WTC11 (cell line): ENCODE results near the gene MT1B.

ENCODE experiments used
- ATF1 ChIP-seq: sonication (generic); formaldehyde crosslinking; IDR thresholded peaks from 2 replicates; pipeline ENCODE4 v1.8.1; 2023; ENCODE audit warnings: mild to moderate bottlenecking, moderate library complexity, missing genetic modification reagents
- ELF4 ChIP-seq: sonication (generic); formaldehyde crosslinking; IDR thresholded peaks from 2 replicates; pipeline ENCODE4 v1.8.1; 2022; ENCODE audit warnings: low read depth, mild to moderate bottlenecking, moderate library complexity, missing genetic modification reagents
- ZNF232 ChIP-seq: sonication (generic); formaldehyde crosslinking; IDR thresholded peaks from 2 replicates; pipeline ENCODE4 v1.8.0; 2022; ENCODE audit warnings: mild to moderate bottlenecking, missing genetic modification reagents
- TF ChIP-seq, protein P1 (sequence below): fragments of 200-600 bp; IDR thresholded peaks from 2 replicates; pipeline ENCODE4 v1.8.0; 2022; ENCODE audit warnings: antibody characterized with exemption
- TF ChIP-seq, protein P2 (sequence below): fragments of 250-450 bp; sonication (Bioruptor Pico); IDR thresholded peaks from 2 replicates; pipeline ENCODE4 v1.9.0; 2021; ENCODE audit warnings: mild to moderate bottlenecking
- TF ChIP-seq, protein P3 (sequence below): sonication (generic); formaldehyde crosslinking; IDR thresholded peaks from 2 replicates; pipeline ENCODE4 v1.8.1; 2022; ENCODE audit warnings: low read depth, missing genetic modification reagents, borderline replicate concordance
- TF ChIP-seq, protein P4 (sequence below): sonication (generic); formaldehyde crosslinking; IDR thresholded peaks from 2 replicates; pipeline ENCODE4 v1.8.1; 2023; ENCODE audit warnings: mild to moderate bottlenecking, missing genetic modification reagents, moderate library complexity

DNA sequence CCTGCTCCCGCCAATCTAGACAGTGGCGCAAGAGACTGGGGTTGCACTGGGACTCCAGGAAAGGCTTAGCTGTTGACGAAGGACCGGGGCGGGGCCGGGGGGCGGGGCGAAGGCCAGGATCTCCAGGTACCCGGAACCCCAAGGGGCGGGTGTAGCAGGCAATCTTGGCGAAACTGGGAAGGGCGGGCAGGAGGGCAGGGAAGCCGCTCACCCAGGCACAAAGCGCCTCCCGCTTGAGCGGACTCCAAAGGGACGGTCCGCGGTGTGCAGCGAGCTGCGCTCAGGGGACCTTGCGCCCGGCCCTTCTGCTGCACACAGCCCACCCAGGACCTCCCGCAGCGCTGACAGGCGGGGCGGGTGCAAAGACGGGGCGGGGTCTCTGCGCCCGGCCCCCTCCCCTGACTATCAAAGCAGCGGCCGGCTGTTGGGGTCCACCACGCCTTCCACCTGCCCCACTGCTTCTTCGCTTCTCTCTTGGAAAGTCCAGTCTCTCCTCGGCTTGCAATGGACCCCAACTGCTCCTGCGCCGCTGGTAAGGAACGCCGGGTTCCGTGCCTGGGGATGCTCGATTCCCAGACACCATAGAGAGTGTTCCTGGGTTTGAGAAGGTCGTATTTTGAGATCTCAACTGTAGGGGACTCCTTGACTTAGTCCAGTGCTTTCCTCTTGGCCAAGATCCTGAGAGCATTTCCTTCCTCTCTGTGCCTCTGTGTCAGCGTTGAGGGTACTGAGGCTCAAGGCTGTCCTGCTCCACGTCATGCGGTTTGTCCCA is 6.1 kb downstream of the MT1B start, which contains the start of gene MT1F:
- TF ChIP-seq, protein P1, sequence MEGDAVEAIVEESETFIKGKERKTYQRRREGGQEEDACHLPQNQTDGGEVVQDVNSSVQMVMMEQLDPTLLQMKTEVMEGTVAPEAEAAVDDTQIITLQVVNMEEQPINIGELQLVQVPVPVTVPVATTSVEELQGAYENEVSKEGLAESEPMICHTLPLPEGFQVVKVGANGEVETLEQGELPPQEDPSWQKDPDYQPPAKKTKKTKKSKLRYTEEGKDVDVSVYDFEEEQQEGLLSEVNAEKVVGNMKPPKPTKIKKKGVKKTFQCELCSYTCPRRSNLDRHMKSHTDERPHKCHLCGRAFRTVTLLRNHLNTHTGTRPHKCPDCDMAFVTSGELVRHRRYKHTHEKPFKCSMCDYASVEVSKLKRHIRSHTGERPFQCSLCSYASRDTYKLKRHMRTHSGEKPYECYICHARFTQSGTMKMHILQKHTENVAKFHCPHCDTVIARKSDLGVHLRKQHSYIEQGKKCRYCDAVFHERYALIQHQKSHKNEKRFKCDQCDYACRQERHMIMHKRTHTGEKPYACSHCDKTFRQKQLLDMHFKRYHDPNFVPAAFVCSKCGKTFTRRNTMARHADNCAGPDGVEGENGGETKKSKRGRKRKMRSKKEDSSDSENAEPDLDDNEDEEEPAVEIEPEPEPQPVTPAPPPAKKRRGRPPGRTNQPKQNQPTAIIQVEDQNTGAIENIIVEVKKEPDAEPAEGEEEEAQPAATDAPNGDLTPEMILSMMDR, result no peak
- TF ChIP-seq, protein P2, sequence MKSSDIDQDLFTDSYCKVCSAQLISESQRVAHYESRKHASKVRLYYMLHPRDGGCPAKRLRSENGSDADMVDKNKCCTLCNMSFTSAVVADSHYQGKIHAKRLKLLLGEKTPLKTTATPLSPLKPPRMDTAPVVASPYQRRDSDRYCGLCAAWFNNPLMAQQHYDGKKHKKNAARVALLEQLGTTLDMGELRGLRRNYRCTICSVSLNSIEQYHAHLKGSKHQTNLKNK (CRISPR knock-in tag), result no peak
- TF ChIP-seq ZNF232 (no peak), ELF4 (CRISPR knock-in tag) (no peak), ATF1 (CRISPR knock-in tag) (no peak)
- TF ChIP-seq, protein P3, sequence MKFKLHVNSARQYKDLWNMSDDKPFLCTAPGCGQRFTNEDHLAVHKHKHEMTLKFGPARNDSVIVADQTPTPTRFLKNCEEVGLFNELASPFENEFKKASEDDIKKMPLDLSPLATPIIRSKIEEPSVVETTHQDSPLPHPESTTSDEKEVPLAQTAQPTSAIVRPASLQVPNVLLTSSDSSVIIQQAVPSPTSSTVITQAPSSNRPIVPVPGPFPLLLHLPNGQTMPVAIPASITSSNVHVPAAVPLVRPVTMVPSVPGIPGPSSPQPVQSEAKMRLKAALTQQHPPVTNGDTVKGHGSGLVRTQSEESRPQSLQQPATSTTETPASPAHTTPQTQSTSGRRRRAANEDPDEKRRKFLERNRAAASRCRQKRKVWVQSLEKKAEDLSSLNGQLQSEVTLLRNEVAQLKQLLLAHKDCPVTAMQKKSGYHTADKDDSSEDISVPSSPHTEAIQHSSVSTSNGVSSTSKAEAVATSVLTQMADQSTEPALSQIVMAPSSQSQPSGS (CRISPR knock-in tag), result no peak
- TF ChIP-seq, protein P4, sequence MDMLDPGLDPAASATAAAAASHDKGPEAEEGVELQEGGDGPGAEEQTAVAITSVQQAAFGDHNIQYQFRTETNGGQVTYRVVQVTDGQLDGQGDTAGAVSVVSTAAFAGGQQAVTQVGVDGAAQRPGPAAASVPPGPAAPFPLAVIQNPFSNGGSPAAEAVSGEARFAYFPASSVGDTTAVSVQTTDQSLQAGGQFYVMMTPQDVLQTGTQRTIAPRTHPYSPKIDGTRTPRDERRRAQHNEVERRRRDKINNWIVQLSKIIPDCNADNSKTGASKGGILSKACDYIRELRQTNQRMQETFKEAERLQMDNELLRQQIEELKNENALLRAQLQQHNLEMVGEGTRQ (CRISPR knock-in tag), result no peak
